IgD-negative memory B cell (primary cell): Measurements from ENCODE around the gene FXN. TPM values are rescaled to one million over a fixed set of nuclear protein-coding genes. Genes with fewer than 3 reads are reported as not detected.
A peak's percentile ranks its signal among the peaks of the same experiment; 100 is the strongest.
"Not testable (repeated sequence)": the region's sequence is repeated elsewhere in the genome, so short reads cannot be mapped to it uniquely, and the experiment has no call there.

ENCODE experiments used
- H3K27ac Mint-ChIP-seq, 3 donors: one replicate each; pipeline ENCODE4 v1.8.0; 2020 to 2022; ENCODE audit warnings: mild to moderate bottlenecking in 3 of 3, mixed read lengths in 3 of 3, moderate library complexity in 1 of 3
- H3K27me3 Mint-ChIP-seq: one replicate; pipeline ENCODE4 v1.8.0; 2021; ENCODE audit warnings: mixed read lengths
- H3K36me3 Mint-ChIP-seq: one replicate; pipeline ENCODE4 v1.8.0; 2020; ENCODE audit warnings: mild to moderate bottlenecking, mixed read lengths
- H3K4me1 Mint-ChIP-seq, 3 donors: one replicate each; pipeline ENCODE4 v1.8.0; 2020 to 2022; ENCODE audit warnings: mixed read lengths in 3 of 3, mild to moderate bottlenecking in 1 of 3
- H3K4me3 Mint-ChIP-seq, 4 donors: one replicate each; pipeline ENCODE4 v1.8.0; 2020 to 2022; ENCODE audit warnings: mild to moderate bottlenecking in 4 of 4, mixed read lengths in 4 of 4, moderate library complexity in 3 of 4
- H3K9me3 Mint-ChIP-seq, 3 donors: one replicate each; pipeline ENCODE4 v1.8.0; 2020 to 2021; ENCODE audit warnings: mixed read lengths in 3 of 3, mild to moderate bottlenecking in 1 of 3
- polyA plus RNA-seq: library from polyadenylated mRNA; unstranded; fragments of 300-500 nt; fragmentation: Illumina TruSeq; gene quantifications from one replicate; pipeline ENCODE4 v1.2.3, GENCODE V29; 2021

FXN gene
- polyA plus RNA-seq: 44.7 TPM

DNA sequence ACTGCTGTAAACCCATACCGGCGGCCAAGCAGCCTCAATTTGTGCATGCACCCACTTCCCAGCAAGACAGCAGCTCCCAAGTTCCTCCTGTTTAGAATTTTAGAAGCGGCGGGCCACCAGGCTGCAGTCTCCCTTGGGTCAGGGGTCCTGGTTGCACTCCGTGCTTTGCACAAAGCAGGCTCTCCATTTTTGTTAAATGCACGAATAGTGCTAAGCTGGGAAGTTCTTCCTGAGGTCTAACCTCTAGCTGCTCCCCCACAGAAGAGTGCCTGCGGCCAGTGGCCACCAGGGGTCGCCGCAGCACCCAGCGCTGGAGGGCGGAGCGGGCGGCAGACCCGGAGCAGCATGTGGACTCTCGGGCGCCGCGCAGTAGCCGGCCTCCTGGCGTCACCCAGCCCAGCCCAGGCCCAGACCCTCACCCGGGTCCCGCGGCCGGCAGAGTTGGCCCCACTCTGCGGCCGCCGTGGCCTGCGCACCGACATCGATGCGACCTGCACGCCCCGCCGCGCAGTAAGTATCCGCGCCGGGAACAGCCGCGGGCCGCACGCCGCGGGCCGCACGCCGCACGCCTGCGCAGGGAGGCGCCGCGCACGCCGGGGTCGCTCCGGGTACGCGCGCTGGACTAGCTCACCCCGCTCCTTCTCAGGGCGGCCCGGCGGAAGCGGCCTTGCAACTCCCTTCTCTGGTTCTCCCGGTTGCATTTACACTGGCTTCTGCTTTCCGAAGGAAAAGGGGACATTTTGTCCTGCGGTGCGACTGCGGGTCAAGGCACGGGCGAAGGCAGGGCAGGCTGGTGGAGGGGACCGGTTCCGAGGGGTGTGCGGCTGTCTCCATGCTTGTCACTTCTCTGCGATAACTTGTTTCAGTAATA is at the start of gene FXN:
Gene FXN, plus strand, starts transcription at position 315 of the 871 bp plus-strand sequence. Its CDS starts 31 bp downstream, at position 346.
- Mint-ChIP-seq H3K4me1 (peaks cover 7 to 16% (median 8%) of the 10 kb centered on the region in 3 donors), H3K27ac (peak within 1 kb of the TSS; percentile 44 to 93 (median 84)), H3K36me3 (peaks cover 2% of the 10 kb centered on the region), H3K27me3 (no peaks in the 10 kb centered on the region), H3K4me3 (peak within 1 kb of the TSS; percentile 89 to 97 (median 96)), H3K9me3 (no peaks in the 10 kb centered on the region)

DNA sequence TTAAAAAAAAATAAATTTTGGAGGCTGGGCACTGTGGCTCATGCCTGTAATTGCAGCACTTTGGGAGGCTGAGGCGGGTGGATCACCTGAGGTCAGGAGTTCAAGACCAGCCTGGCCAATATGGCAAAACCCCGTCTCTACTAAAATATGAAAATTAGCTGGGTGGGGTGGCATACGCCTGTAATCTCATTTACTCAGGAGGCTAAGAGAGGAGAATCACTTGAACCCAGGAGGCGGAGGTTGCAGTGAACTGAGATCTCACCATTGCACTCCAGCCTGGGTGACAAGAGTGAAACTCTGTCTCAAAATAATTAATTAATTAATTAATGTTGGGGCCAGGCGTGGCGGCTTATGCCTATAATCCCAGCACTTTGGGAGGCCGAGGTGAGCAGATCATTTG is 48.6 kb upstream of the FXN start:
- not testable (repeated sequence) for H3K27ac Mint-ChIP-seq, H3K4me3 Mint-ChIP-seq, H3K9me3 Mint-ChIP-seq, H3K36me3 Mint-ChIP-seq, H3K27me3 Mint-ChIP-seq
- H3K4me1 Mint-ChIP-seq: peaks cover 3 to 13% (median 3%) of the 10 kb centered on the region in 3 donors

DNA sequence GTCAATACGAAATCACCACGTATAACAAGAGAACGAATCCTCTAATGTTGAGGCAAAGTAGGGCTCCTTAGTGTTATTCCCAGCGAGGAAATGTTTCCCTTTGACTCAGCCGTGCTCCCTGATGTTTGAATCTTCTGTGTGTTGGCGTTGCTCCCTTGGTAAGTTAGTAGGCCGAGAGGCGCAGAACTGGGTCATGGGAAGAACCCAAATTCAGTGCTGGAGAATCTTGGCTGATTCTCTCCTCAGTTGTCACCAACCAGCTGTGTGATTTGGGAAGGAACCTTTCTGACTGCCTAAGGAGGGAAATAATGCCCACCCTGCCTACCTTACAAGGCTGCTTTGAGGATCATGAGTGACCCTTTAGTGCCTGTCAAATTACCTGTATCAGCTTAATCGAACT is 44.1 kb upstream of the FXN start:
- H3K4me1 Mint-ChIP-seq: peaks cover 5 to 9% (median 8%) of the 10 kb centered on the region in 3 donors
- H3K27me3 Mint-ChIP-seq: no peaks in the 10 kb centered on the region
- H3K4me3 Mint-ChIP-seq: peak overlapping the region in 1 of 4 donors; percentile 28
- no peaks in the 10 kb centered on the region for H3K9me3 Mint-ChIP-seq
- no peak overlapping the region for H3K27ac Mint-ChIP-seq
- peaks cover 5% of the 10 kb centered on the region for H3K36me3 Mint-ChIP-seq

DNA sequence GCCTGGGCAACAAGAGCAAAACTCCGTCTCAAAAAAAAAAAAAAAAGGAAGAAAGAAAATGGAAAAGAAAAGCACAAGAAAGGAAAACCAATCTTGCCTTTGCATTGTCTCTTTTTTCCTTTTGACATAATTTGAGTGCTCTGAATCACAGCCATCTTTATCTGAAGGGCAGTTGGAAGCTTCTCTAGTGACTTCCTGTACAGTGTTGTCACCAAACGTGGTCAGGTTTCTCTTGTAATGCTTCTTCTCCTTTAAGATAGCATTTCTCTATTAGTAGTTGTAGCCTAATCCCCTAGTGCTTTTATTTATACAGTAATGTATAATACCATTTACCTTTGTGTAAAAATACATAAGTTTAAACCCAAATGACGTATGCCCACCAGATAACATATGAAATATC is 39.8 kb upstream of the FXN start:
- H3K36me3 Mint-ChIP-seq: peaks cover 7% of the 10 kb centered on the region
- no peak overlapping the region for H3K27ac Mint-ChIP-seq
- H3K4me3 Mint-ChIP-seq: no peak overlapping the region
- no peaks in the 10 kb centered on the region for H3K9me3 Mint-ChIP-seq
- H3K4me1 Mint-ChIP-seq: peaks cover 11 to 16% (median 13%) of the 10 kb centered on the region in 3 donors
- H3K27me3 Mint-ChIP-seq: no peaks in the 10 kb centered on the region

DNA sequence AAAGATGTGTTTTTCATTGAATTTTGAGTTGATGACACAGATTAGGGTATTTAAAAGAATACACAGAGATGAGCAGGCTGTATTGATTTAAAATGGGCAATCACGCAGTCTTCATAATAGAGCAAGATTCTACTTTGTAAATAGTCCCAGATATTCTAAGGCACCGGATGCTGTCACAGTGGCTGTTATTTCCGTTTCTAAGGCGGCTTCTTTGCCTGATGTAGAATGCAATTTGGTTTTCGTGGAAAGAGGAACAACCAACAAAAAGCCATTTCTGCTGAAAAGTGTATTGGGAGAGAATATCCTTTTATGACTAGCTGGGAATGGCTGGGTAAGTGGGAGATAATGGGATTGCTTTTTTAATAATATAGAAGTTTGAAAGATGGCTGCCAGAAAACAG is 39.1 kb upstream of the FXN start:
- H3K4me3 Mint-ChIP-seq: peak overlapping the region in 1 of 4 donors; percentile 25
- H3K27ac Mint-ChIP-seq: peak overlapping the region in 2 of 3 donors; percentile 6 to 48
- no peaks in the 10 kb centered on the region for H3K27me3 Mint-ChIP-seq
- H3K4me1 Mint-ChIP-seq: peaks cover 11 to 16% (median 13%) of the 10 kb centered on the region in 3 donors
- H3K9me3 Mint-ChIP-seq: no peaks in the 10 kb centered on the region
- peaks cover 4% of the 10 kb centered on the region for H3K36me3 Mint-ChIP-seq

DNA sequence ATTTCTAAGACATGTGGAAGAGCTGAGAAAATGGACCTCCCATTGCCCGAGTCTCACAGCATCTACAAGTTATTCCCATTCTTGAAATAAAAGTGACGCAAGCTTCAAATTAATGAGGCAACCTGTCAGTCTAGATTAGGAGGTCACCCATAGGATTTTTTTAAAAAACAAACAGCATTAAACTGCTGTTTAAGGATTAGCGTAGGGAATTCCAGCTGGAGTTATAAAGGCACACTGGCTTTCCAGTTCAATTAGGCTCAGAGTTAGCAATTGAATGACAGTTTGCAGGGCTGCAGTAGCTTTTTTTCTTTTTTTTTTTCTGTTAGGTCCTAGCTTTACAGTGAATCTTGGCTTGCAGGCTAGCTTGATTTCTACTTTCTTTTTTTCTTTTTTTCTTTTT is 37.9 kb upstream of the FXN start:
- Mint-ChIP-seq H3K36me3 (peaks cover 4% of the 10 kb centered on the region), H3K4me3 (no peak overlapping the region), H3K9me3 (no peaks in the 10 kb centered on the region), H3K27me3 (no peaks in the 10 kb centered on the region), H3K4me1 (peaks cover 11 to 16% (median 13%) of the 10 kb centered on the region in 3 donors), H3K27ac (peak overlapping the region in 1 of 3 donors; percentile 47)

DNA sequence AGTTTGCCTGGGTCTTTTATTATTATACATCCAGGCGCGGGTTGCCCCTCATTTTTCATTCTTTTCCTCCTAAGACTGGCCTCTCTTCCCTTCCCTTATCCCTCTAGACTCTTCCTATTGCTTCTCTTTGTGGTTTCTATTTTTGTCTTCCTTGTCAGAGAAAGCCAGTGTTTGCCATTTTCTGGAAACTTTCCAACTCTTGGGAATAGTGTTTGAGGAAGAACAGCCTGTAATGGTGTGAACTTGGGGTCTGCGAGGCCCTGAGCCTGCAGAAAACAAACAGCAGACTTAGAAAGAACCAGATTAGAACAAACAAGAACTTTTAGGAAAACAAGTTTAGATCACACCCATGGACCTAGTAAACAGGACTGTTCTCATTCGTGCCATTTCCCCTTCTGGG is 37.2 kb upstream of the FXN start:
- H3K4me3 Mint-ChIP-seq: no peak overlapping the region
- H3K27ac Mint-ChIP-seq: peak overlapping the region in 2 of 3 donors; percentile 34 to 57
- H3K36me3 Mint-ChIP-seq: peaks cover 4% of the 10 kb centered on the region
- H3K4me1 Mint-ChIP-seq: peaks cover 11 to 13% (median 13%) of the 10 kb centered on the region in 3 donors
- H3K9me3 Mint-ChIP-seq: no peaks in the 10 kb centered on the region
- H3K27me3 Mint-ChIP-seq: no peaks in the 10 kb centered on the region

DNA sequence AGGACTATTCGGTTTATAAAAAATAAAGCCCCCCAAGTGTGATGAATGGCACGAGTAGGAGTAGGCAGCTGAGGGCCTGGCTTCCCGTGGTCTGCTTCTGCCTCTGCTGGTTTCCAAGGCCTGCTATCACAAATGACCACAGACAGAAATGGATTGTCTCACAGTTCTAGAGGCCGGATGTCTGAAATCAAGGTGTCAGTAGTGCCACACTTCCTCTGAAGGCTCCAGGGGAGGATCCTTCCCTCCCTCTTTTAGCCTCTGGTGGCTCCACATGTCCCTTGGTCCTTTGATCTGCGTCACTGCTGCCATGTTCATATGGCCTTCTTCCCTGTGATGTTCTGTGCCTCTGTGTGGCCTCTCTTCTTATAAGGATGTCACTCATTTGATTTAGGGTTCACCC is 36.7 kb upstream of the FXN start:
- no peak overlapping the region for H3K4me3 Mint-ChIP-seq
- peaks cover 2% of the 10 kb centered on the region for H3K36me3 Mint-ChIP-seq
- H3K9me3 Mint-ChIP-seq: no peaks in the 10 kb centered on the region
- no peak overlapping the region for H3K27ac Mint-ChIP-seq
- peaks cover 11 to 13% (median 13%) of the 10 kb centered on the region in 3 donors for H3K4me1 Mint-ChIP-seq
- no peaks in the 10 kb centered on the region for H3K27me3 Mint-ChIP-seq

DNA sequence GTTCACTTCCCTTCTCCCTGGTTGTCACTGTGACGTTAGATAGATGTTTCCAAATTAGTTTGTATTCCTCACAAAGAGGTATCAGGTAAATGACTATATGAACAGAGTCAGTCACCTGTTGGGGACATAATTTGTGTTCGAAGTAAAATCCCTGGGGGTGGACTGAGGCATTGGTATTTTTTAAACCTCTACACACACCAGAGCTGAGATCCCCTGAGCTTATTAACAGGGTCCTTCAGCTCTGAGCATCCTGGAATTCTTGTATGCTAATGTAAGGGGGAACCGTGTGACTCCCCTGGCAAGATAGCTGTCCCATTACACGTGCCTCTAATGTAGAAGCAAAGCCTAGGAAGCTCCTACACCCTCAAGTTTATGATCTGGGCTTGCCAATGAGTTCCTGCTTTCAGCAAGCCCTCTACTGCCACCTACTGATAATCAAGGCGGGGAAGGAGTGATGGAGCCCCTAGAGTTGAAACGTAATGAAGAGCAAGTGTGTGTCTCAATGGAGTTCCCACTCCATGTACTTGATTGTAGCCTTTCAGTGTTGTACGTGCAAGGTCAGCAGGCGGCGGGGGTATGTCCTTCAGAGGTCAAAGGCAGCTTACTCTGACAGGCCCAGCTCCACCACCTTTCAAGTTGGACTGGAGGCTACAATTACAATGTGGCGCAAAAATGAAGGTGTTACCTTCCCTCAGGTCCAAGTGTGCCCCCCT is 36.0 kb upstream of the FXN start:
- no peak overlapping the region for H3K4me3 Mint-ChIP-seq
- H3K27me3 Mint-ChIP-seq: no peaks in the 10 kb centered on the region
- peaks cover 2% of the 10 kb centered on the region for H3K36me3 Mint-ChIP-seq
- H3K27ac Mint-ChIP-seq: peak overlapping the region in 1 of 3 donors; percentile 50
- peaks cover 11 to 13% (median 13%) of the 10 kb centered on the region in 3 donors for H3K4me1 Mint-ChIP-seq
- H3K9me3 Mint-ChIP-seq: no peaks in the 10 kb centered on the region

DNA sequence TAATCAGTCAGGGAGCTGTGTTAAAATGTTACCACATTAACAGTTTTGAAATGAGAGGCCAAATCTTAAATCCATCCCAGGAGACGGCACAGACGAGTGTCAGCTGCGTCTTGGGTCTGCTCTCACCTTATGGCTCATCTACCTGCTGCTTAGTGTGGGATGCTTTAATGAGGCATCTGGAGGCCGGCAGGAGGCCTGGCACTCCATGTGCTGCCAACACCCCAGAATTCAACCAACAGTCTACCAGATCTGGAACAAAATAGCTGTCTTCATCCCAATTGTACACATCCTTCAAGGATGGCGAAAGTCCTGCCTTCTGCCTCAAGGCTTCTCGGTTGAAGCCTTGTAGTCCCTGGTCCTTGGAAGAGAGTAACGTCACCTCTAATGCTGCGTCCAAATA is 33.6 kb upstream of the FXN start:
- no peaks in the 10 kb centered on the region for H3K27me3 Mint-ChIP-seq
- H3K36me3 Mint-ChIP-seq: peaks cover 2% of the 10 kb centered on the region
- peaks cover under 1 to 5% (median 5%) of the 10 kb centered on the region in 3 donors for H3K4me1 Mint-ChIP-seq
- H3K4me3 Mint-ChIP-seq: no peak overlapping the region
- H3K27ac Mint-ChIP-seq: no peak overlapping the region
- no peaks in the 10 kb centered on the region for H3K9me3 Mint-ChIP-seq

DNA sequence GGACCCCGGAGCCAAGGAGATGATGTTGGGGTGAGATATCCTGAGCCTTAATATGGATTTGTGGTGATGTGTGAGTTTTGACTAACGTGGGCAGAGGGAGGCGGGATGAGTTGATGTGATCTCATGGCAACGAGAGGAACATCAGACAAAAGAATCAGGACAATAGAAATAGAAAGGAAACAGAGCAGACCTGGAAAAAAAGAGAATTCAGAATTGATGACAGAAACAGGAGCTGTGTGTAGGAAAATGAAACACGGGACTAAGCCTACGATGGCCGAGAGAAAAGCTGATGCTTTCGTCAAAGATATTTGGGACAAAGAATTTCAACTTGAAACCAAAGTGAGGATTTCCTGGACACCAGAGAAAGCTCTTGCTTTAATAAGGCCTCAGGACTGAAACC is 32.5 kb upstream of the FXN start:
- Mint-ChIP-seq H3K27me3 (no peaks in the 10 kb centered on the region), H3K9me3 (no peaks in the 10 kb centered on the region), H3K4me3 (no peak overlapping the region), H3K4me1 (peaks cover 0 to 5% (median 4%) of the 10 kb centered on the region in 3 donors), H3K27ac (peak overlapping the region in 1 of 3 donors; percentile 71), H3K36me3 (peaks cover 2% of the 10 kb centered on the region)

DNA sequence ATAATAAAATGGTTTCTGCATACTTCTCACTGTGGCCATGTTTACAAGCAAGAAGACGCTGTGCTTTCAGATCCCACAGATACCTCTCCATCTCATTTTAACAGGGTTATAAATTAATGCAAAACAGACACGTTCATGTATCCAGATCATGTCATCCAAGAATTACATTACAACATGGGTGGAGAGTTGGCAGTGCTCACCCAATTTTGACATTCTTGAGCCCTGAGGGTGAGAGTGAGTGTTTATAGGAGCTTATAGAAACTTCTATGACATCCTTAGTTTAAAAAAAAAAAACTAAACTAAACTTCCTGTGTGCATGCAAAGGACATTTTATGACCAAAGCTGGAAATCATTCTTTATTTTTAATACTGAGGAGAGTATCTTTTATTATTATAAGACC is 30.7 kb upstream of the FXN start:
- Mint-ChIP-seq H3K4me3 (no peak overlapping the region), H3K36me3 (peaks cover 2% of the 10 kb centered on the region), H3K27me3 (no peaks in the 10 kb centered on the region), H3K9me3 (no peaks in the 10 kb centered on the region), H3K4me1 (no peaks in the 10 kb centered on the region), H3K27ac (no peak overlapping the region)

DNA sequence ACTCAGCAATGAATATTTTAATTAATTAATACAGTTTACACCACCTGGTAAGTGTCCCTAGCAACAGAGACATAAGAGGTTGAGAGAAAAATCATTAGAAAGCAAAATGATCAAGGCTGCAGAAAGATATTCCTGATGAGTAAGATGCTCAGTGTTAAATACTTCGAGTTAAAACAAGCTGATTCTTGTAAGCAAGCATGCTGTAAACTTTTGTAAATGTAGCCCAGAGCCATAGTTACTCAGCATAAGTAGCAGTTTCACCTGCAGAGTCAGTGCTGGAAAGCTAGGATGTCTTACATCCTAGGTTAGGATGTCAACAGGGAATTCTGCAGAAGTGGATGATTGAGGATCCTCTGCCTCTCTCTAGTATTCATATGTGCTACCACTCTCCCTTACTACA is 25.8 kb upstream of the FXN start:
- H3K4me3 Mint-ChIP-seq: no peak overlapping the region
- no peaks in the 10 kb centered on the region for H3K9me3 Mint-ChIP-seq

DNA sequence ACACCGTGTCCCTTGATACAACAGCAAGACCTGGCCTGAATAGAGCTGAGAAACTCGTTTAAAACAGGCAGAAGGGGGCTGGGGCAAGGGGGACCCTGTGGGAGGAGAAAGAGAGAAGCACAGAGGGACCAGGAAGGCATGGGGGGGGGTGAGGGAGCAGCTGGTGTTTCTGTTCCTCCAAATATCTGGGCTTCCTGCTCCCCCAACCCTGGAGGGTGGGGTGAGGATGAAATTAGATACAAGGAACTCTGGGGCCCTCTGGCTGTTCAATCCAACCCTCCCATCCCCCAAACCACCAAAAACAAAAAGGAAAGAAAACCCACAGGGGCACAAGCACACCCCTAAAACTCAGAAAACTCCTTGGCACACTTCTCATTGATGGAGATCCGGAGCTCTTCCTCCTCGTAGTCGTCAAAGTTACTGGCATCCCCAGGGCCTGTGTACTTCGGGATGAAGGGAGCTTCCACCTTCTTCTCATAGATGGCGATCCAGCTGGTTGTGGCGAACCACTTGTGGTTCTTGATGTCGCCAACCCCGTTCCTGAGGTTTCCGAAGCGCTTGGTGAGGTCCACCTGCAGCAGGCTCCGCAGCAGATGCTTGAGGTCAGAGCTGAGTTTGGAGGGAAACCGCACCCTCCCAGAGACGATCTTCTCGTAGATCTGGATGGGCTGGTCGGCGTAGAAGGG is 22.7 kb upstream of the FXN start:
- Mint-ChIP-seq H3K27ac (peak overlapping the region in 1 of 3 donors; percentile 64), H3K4me1 (peaks cover 7 to 12% (median 10%) of the 10 kb centered on the region in 3 donors), H3K36me3 (peaks cover 2% of the 10 kb centered on the region), H3K4me3 (peak overlapping the region in 1 of 4 donors; percentile 84), H3K9me3 (no peaks in the 10 kb centered on the region), H3K27me3 (peaks cover 3% of the 10 kb centered on the region)

More for the DNA sequence above, 25.8 kb upstream of the FXN start:
- Mint-ChIP-seq H3K27ac (no peak overlapping the region), H3K4me1 (peaks cover 7 to 12% (median 7%) of the 10 kb centered on the region in 3 donors), H3K27me3 (peaks cover 3% of the 10 kb centered on the region), H3K36me3 (peaks cover 2% of the 10 kb centered on the region)

DNA sequence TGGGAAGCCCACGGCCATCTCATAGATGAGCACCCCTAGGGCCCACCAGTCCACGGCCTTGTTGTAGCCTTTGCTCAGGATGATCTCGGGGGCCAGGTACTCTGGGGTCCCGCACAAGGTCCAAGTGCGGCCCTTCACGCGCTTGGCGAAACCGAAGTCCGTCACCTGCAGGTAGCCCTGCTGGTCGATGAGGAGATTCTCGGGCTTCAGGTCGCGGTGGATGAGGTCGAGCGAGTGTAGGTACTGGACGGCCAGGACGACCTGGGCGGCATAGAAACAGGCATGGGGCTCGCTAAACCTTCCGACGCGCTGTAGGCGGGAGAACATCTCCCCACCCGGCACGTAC is 22.2 kb upstream of the FXN start:
- peaks cover 3% of the 10 kb centered on the region for H3K27me3 Mint-ChIP-seq

More for the DNA sequence above, 22.2 kb upstream of the FXN start:
- H3K4me3 Mint-ChIP-seq: no peak overlapping the region
- H3K36me3 Mint-ChIP-seq: peaks cover 2% of the 10 kb centered on the region
- H3K27ac Mint-ChIP-seq: no peak overlapping the region
- peaks cover 7 to 12% (median 10%) of the 10 kb centered on the region in 3 donors for H3K4me1 Mint-ChIP-seq
- no peaks in the 10 kb centered on the region for H3K9me3 Mint-ChIP-seq
